CD8-positive, alpha-beta memory T cell (primary cell): ENCODE measurements around the gene CYP46A1. TPM values are rescaled to one million over a fixed set of nuclear protein-coding genes. Genes with fewer than 3 reads are reported as not detected.
"Not testable (repeated sequence)": the region's sequence is repeated elsewhere in the genome, so short reads cannot be mapped to it uniquely, and the experiment has no call there.

Source experiments
- CTCF ChIA-PET: fragments of 350-600 bp; sonication (Branson Sonifier 250); formaldehyde crosslinking; loops from one replicate; lab custom pipeline; 2021; ENCODE audit warnings: antibody characterized with exemption; lab: Charles Lee
- POLR2A ChIA-PET: fragments of 350-600 bp; sonication (Branson Sonifier 250); formaldehyde crosslinking; loops from one replicate; lab custom pipeline; 2021; ENCODE audit warnings: antibody characterized with exemption; lab: Charles Lee
- DNase-seq, 5 donors: peaks; one replicate each; pipeline versions ENCODE4 v3.0.0 to v3.0.0-alpha.2; 2020 to 2022; ENCODE audit warnings: mixed read lengths in 1 of 5
- H3K27ac ChIP-seq: one replicate; pipeline ENCODE4 v1.7.0; 2013; ENCODE audit warnings: low read depth, mild to moderate bottlenecking, low read length, moderate library complexity
- H3K27me3 ChIP-seq: 2 replicates; pipeline ENCODE4 v1.7.0; 2013; ENCODE audit warnings: low read length, mild to moderate bottlenecking; ENCODE audit not compliant: insufficient read depth, poor library complexity, severe bottlenecking
- H3K36me3 ChIP-seq: 2 replicates; pipeline ENCODE4 v1.7.0; 2013; ENCODE audit warnings: mild to moderate bottlenecking, low read length, moderate library complexity; ENCODE audit not compliant: insufficient read depth
- H3K4me1 ChIP-seq: 2 replicates; pipeline ENCODE4 v1.7.0; 2013; ENCODE audit warnings: mild to moderate bottlenecking, low read length, moderate library complexity; ENCODE audit not compliant: insufficient read depth
- H3K4me3 ChIP-seq: 2 replicates; pipeline ENCODE4 v1.7.0; 2013; ENCODE audit warnings: mild to moderate bottlenecking, low read length
- H3K9me3 ChIP-seq: 2 replicates; pipeline ENCODE4 v1.7.0; 2013; ENCODE audit warnings: mild to moderate bottlenecking, low read length
- H3K27ac Mint-ChIP-seq, 8 donors: one replicate each; pipeline ENCODE4 v1.8.0; 2020 to 2021; ENCODE audit warnings: mixed read lengths in 8 of 8, mild to moderate bottlenecking in 6 of 8, inconsistent platforms in 3 of 8, moderate library complexity in 3 of 8
- H3K27me3 Mint-ChIP-seq, 2 donors: one replicate each; pipeline ENCODE4 v1.8.0; 2020 to 2021; ENCODE audit warnings: mixed read lengths in 2 of 2, mild to moderate bottlenecking in 1 of 2, moderate library complexity in 1 of 2
- H3K36me3 Mint-ChIP-seq, 3 donors: one replicate each; pipeline ENCODE4 v1.8.0; 2020 to 2021; ENCODE audit warnings: mixed read lengths in 3 of 3, inconsistent platforms in 1 of 3, mild to moderate bottlenecking in 1 of 3
- H3K4me1 Mint-ChIP-seq, 3 donors: one replicate each; pipeline ENCODE4 v1.8.0; 2020 to 2021; ENCODE audit warnings: mixed read lengths in 3 of 3, inconsistent platforms in 1 of 3, mild to moderate bottlenecking in 1 of 3
- H3K4me3 Mint-ChIP-seq, 7 donors: one replicate each; pipeline ENCODE4 v1.8.0; 2020 to 2021; ENCODE audit warnings: mixed read lengths in 7 of 7, mild to moderate bottlenecking in 6 of 7, moderate library complexity in 4 of 7, inconsistent platforms in 2 of 7
- H3K9me3 Mint-ChIP-seq, 5 donors: one replicate each; pipeline ENCODE4 v1.8.0; 2020 to 2022; ENCODE audit warnings: mixed read lengths in 5 of 5, mild to moderate bottlenecking in 3 of 5, moderate library complexity in 2 of 5, inconsistent platforms in 1 of 5
- polyA plus RNA-seq: library from polyadenylated mRNA; unstranded; fragments of 300-500 nt; fragmentation: Illumina TruSeq; gene quantifications from one replicate; pipeline ENCODE4 v1.2.3, GENCODE V29; 2021
- total RNA-seq, 2 experiments: library from RNA; stranded (reverse); gene quantifications; one replicate each; pipeline ENCODE4 v1.2.3, GENCODE V29; 2021

CYP46A1 gene
- total RNA-seq, result under 1 TPM; 0.07 to 0.20 TPM
- not detected for polyA plus RNA-seq

DNA sequence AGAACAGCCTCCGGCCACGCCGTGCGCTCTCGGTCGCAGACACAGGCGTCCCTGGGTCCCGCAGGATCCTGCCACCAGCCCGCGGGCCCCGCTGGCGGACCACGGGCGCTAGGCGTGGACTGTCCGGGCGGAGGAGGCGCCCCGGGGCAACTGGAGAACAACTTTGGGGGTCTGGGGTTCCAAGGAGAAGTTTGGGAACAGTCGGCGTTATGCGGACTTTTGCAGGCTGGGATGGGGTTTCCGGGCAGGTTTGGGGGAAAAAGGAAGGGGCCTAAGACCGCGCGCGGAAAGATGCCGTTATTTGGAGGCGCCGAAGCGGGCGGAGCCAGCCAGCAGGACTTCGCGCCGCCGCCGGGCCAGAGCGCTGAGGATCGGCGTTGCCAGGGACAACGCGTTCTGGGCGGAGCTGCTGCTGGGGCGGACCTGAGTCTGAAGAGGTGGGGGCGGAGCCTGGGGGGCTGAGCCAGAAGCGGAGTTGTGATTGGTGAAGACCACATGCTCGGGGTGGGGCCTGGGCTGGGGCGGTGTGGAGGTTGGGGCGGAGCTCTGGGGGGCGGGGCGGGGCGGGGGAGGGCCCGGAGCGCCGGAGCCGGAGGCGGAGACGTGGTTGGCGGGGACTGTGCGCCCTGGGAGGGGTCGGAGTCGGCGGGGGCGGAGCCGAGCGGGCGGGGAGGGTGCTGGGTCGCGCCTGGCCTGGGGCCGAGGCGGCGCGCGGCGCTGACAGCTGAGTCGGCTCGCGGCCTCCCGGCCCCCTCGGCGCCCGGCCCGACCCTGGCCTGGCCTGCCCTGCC lies at the start of gene CYP46A1:
Gene CYP46A1, plus strand, starts transcription at position 680 of the 791 bp plus-strand sequence. CDS start 120 bp downstream, outside the sequence.
- Histone ChIP-seq H3K9me3 (no peaks in the 10 kb centered on the region), H3K27ac (peak within 1 kb of the TSS; percentile 74), H3K4me1 (peaks cover 19% of the 10 kb centered on the region), H3K27me3 (peaks cover 10% of the 10 kb centered on the region), H3K36me3 (no peaks in the 10 kb centered on the region), H3K4me3 (peak within 1 kb of the TSS; percentile 81)
- H3K4me3 Mint-ChIP-seq, result peak within 1 kb of the TSS; percentile 90 to 96 (median 95)
- DNase-seq, result peak; percentile 99 to 100 (median 99)
- POLR2A ChIA-PET, result interaction anchor here (0.5 to 1.7 kb wide), 3 partner anchors 79 to 203 kb away, joined by 3 to 14 read pairs (median 10); partner anchors contain the start of genes CCDC85C, CCNK and SETD3
- H3K27ac Mint-ChIP-seq, result peak within 1 kb of the TSS; percentile 85 to 96 (median 92)
- peaks cover 0 to 4% (median 2%) of the 10 kb centered on the region in 5 donors for H3K9me3 Mint-ChIP-seq
- CTCF ChIA-PET, result interaction anchor here (0.6 to 2.7 kb wide), 14 partner anchors 10 to 216 kb away, joined by 3 to 11 read pairs (median 3); no protein-coding TSS in a partner anchor
- H3K27me3 Mint-ChIP-seq, result peaks cover 7 to 13% of the 10 kb centered on the region in 2 donors
- peaks cover 10 to 21% (median 12%) of the 10 kb centered on the region in 3 donors for H3K4me1 Mint-ChIP-seq
- H3K36me3 Mint-ChIP-seq, result peaks cover 0 to 3% (median 0%) of the 10 kb centered on the region in 3 donors

DNA sequence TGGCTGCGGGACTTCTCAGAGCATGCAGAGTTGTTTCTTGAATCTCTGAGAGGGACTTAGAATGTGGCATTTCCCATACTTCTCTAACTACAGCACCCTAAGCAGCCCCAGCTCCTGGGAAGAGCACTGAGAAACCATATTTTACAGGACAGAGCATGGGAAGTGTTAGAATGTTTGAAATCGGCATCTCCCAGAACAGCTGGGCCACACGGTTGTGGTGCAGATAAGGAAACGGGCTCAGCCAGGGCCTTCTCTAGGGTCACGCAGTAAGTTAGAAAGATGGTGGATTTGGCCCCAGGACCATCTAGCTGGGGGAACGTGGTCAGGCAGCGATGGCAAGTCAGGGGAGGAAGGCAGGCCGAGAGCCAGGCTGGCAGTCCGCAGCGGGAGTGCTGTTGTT lies 49.7 kb upstream of the CYP46A1 start:
- no peak overlapping the region for H3K27ac ChIP-seq
- Mint-ChIP-seq H3K27me3 (peaks cover 5 to 18% of the 10 kb centered on the region in 2 donors), H3K9me3 (no peaks in the 10 kb centered on the region), H3K4me1 (no peaks in the 10 kb centered on the region), H3K4me3 (no peak overlapping the region), H3K27ac (no peak overlapping the region), H3K36me3 (no peaks in the 10 kb centered on the region)
- no peaks in the 10 kb centered on the region for H3K27me3 ChIP-seq
- ChIA-PET POLR2A (no interaction called here), CTCF (interaction anchor here (0.9 kb wide), 1 partner anchor 14 kb away, joined by 3 read pairs; no protein-coding TSS in a partner anchor)
- no peaks in the 10 kb centered on the region for H3K9me3 ChIP-seq
- H3K36me3 ChIP-seq, result no peaks in the 10 kb centered on the region
- no peaks in the 10 kb centered on the region for H3K4me1 ChIP-seq
- no peak for DNase-seq
- H3K4me3 ChIP-seq, result no peak overlapping the region

DNA sequence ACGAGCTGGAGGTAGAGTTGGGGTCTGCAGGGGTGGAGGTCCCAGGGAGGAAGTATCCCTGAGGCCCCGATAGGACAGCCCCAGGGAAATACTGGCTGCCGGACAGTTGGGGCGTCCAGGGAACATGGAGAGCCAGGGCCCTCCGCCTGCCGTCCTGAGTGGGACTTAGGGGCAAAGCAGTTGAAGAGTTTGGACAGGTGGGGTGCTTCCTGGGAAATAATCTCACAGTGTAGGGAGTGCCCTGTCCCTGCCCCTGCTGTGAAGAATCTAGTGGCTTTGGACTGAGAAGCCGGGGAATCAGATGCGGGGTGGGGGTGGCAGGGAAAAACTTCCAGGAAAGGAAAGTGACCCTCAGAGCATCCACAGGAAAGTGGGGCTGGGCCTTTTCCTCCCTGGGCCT lies 49.0 kb upstream of the CYP46A1 start:
- Histone ChIP-seq H3K4me1 (no peaks in the 10 kb centered on the region), H3K27ac (no peak overlapping the region), H3K27me3 (no peaks in the 10 kb centered on the region), H3K4me3 (no peak overlapping the region), H3K36me3 (no peaks in the 10 kb centered on the region), H3K9me3 (no peaks in the 10 kb centered on the region)
- no peaks in the 10 kb centered on the region for H3K36me3 Mint-ChIP-seq
- ChIA-PET CTCF (interaction anchor here (0.9 kb wide), 1 partner anchor 15 kb away, joined by 3 read pairs; no protein-coding TSS in a partner anchor), POLR2A (no interaction called here)
- H3K27ac Mint-ChIP-seq, result no peak overlapping the region
- no peak for DNase-seq
- H3K27me3 Mint-ChIP-seq, result peaks cover 5 to 18% of the 10 kb centered on the region in 2 donors
- H3K4me1 Mint-ChIP-seq, result no peaks in the 10 kb centered on the region
- no peak overlapping the region for H3K4me3 Mint-ChIP-seq
- no peaks in the 10 kb centered on the region for H3K9me3 Mint-ChIP-seq

DNA sequence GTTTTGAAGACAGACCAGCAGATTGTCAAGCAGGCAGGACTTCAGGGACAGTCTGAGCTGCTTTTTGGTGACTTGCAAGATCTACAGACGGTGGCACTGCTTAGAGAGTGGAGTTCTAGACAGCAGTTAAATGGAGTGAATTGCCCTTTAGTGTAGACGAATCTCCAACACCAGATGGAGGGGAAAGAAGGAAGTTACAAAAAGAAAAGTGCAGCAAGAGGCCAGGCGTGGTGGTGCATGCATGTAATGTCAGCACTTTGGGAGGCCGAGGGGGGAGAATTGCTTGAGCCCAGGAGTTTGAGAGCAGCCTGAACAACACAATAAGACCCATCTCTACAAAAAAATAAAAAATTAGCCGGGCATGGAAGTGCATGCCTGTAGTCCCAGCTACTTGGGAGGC lies 47.6 kb upstream of the CYP46A1 start:
- ChIA-PET POLR2A (no interaction called here), CTCF (no interaction called here)
- no peaks in the 10 kb centered on the region for H3K9me3 ChIP-seq
- no peaks in the 10 kb centered on the region for H3K36me3 ChIP-seq
- H3K4me1 ChIP-seq, result no peaks in the 10 kb centered on the region
- H3K27ac ChIP-seq, result no peak overlapping the region
- no peak for DNase-seq
- Mint-ChIP-seq H3K4me3 (no peak overlapping the region), H3K9me3 (no peaks in the 10 kb centered on the region), H3K27ac (no peak overlapping the region), H3K4me1 (no peaks in the 10 kb centered on the region), H3K36me3 (no peaks in the 10 kb centered on the region), H3K27me3 (peaks cover 2 to 18% of the 10 kb centered on the region in 2 donors)
- H3K4me3 ChIP-seq, result no peak overlapping the region
- H3K27me3 ChIP-seq, result no peaks in the 10 kb centered on the region

DNA sequence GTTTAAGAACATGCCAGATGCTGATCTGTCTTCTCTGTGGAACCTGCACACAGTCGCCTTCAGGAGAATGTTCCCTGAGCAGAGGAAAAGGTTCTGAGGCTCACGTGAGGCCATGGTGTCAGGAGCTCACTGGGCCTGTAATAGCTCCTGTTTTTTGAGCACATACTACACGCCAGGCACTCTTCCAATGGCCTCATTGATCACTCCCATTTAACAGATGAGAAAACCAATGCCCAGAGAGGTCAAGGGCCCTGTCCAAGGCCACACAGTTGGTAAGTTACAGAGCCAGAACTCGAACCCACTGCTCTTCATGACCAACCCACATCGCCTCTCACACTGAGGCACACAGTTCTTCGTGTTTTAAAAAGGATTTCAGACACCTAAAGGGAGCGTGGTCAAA lies 46.5 kb upstream of the CYP46A1 start:
- no peak overlapping the region for H3K4me3 ChIP-seq
- H3K4me1 ChIP-seq, result no peaks in the 10 kb centered on the region
- H3K9me3 ChIP-seq, result no peaks in the 10 kb centered on the region
- no peaks in the 10 kb centered on the region for H3K27me3 ChIP-seq
- H3K36me3 Mint-ChIP-seq, result no peaks in the 10 kb centered on the region
- ChIA-PET CTCF (no interaction called here), POLR2A (no interaction called here)
- H3K27ac ChIP-seq, result no peak overlapping the region
- DNase-seq, result no peak
- no peaks in the 10 kb centered on the region for H3K9me3 Mint-ChIP-seq
- H3K27me3 Mint-ChIP-seq, result peaks cover 0 to 11% of the 10 kb centered on the region in 2 donors
- H3K4me3 Mint-ChIP-seq, result no peak overlapping the region
- H3K36me3 ChIP-seq, result no peaks in the 10 kb centered on the region
- no peaks in the 10 kb centered on the region for H3K4me1 Mint-ChIP-seq
- no peak overlapping the region for H3K27ac Mint-ChIP-seq

DNA sequence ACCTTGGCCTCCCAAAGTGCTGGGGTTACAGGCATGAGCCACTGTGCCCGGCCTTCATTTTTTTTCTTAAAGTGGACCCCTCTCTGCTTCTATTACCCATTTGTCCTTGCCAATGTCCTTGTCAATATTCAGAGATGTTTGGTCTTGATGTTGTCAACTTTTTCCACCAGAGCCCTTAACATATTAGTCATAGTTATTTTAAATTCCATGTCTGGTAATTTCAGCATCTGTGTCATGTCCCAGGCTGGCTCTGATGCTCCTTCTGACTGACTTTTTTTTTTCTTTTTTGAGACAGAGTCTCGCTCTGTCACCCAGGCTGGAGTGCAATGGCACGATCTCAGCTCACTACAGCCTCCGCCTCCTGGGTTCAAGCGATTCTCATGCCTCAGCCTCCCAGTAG lies 41.3 kb upstream of the CYP46A1 start:
- H3K27ac ChIP-seq, H3K4me3 Mint-ChIP-seq, H3K4me1 Mint-ChIP-seq, H3K27me3 ChIP-seq, H3K9me3 ChIP-seq, POLR2A ChIA-PET, H3K27ac Mint-ChIP-seq, H3K9me3 Mint-ChIP-seq, H3K4me3 ChIP-seq, DNase-seq, H3K4me1 ChIP-seq, H3K36me3 ChIP-seq, CTCF ChIA-PET, H3K36me3 Mint-ChIP-seq: not testable (repeated sequence)
- peaks cover 13 to 26% of the 10 kb centered on the region in 2 donors for H3K27me3 Mint-ChIP-seq

DNA sequence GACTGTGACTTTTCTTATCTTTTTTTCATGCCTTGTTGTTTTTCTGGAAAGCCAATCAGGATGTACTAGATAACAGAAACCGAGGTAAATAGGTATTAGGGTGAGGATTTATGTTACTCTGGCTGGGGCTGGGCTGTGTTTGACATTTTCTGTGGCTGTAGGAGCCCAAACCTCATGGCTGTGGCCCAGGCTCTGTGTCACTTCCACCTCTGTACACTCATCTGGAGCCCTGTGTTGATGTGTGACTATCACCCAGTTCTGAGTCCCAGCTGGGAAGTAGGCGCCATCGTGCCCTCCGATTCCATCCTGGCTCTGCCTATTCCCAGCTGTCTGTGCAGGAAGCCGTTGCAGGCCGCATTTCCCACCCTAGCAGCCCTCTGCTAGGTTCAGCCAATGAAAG lies 40.8 kb upstream of the CYP46A1 start:
- no peak overlapping the region for H3K27ac Mint-ChIP-seq
- Histone ChIP-seq H3K4me3 (no peak overlapping the region), H3K27me3 (peaks cover 10% of the 10 kb centered on the region), H3K4me1 (no peaks in the 10 kb centered on the region), H3K36me3 (no peaks in the 10 kb centered on the region), H3K9me3 (no peaks in the 10 kb centered on the region), H3K27ac (no peak overlapping the region)
- no peak for DNase-seq
- POLR2A ChIA-PET, result no interaction called here
- peaks cover 0 to 3% (median 0%) of the 10 kb centered on the region in 3 donors for H3K4me1 Mint-ChIP-seq
- no peaks in the 10 kb centered on the region for H3K36me3 Mint-ChIP-seq
- CTCF ChIA-PET, result no interaction called here
- no peaks in the 10 kb centered on the region for H3K9me3 Mint-ChIP-seq
- peaks cover 19 to 32% of the 10 kb centered on the region in 2 donors for H3K27me3 Mint-ChIP-seq
- H3K4me3 Mint-ChIP-seq, result no peak overlapping the region

DNA sequence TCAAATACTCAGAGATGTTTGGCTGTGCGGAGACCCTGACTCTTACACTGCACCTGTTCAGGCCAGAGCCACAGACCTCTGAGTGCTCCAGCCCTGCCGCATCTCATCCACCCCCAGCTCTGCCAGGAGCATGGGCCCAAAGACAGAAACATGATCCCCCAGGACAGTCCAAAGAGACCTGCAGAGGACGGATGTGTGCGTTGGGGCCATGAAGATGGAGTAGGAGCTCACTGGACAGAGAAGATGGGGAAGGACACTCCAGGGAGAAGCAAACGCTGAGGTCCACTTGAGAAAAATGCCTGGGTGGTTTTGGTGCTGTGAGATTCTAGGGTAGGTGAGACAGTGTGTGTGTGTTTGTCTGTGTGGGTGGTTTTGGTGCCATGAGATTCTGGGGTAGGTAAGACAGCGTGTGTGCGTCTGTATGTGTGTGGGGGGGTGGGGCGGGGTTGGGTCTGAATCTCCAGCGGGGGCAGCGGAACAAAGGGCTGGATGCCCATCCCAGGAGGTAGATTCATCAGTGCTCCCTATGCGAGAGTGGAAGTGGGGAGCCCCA lies 40.0 kb upstream of the CYP46A1 start:
- peak overlapping the region in 1 of 7 donors; percentile 41 for H3K4me3 Mint-ChIP-seq
- peaks cover 0 to 3% (median 0%) of the 10 kb centered on the region in 3 donors for H3K4me1 Mint-ChIP-seq
- CTCF ChIA-PET, result no interaction called here
- peaks cover 20 to 40% of the 10 kb centered on the region in 2 donors for H3K27me3 Mint-ChIP-seq
- H3K27me3 ChIP-seq, result peaks cover 10% of the 10 kb centered on the region
- POLR2A ChIA-PET, result no interaction called here
- no peaks in the 10 kb centered on the region for H3K9me3 Mint-ChIP-seq
- no peak overlapping the region for H3K4me3 ChIP-seq
- no peaks in the 10 kb centered on the region for H3K4me1 ChIP-seq
- no peaks in the 10 kb centered on the region for H3K9me3 ChIP-seq
- peak overlapping the region in 1 of 8 donors; percentile 71 for H3K27ac Mint-ChIP-seq
- H3K27ac ChIP-seq, result no peak overlapping the region
- no peak for DNase-seq
- no peaks in the 10 kb centered on the region for H3K36me3 ChIP-seq
- no peaks in the 10 kb centered on the region for H3K36me3 Mint-ChIP-seq
